Adipose tissue (tissue), 3 donors: Measurements from ENCODE around the gene CERS2. TPM values are rescaled to one million over a fixed set of nuclear protein-coding genes. Genes with fewer than 3 reads are reported as not detected.

Source experiments
- H3K27ac ChIP-seq: one replicate; pipeline ENCODE4 v1.5.1; 2013; ENCODE audit warnings: low read depth, low read length
- WGBS, 3 donors: extraction: QIAGEN DNeasy Blood & Tissue Kit; methylation state at CpG; one replicate each; pipeline ENCODE4 v1.1.7; 2013; 5-methylcytosine and 5-hydroxymethylcytosine counted together
- polyA plus RNA-seq, 3 donors: library from polyadenylated mRNA; stranded (reverse); fragments of 200-250 nt; gene quantifications; one replicate each; pipeline ENCODE4 v1.2.3, GENCODE V29; 2013
- donor health status: healthy with polysubstance abuse.
- donor health status: Bipolar disorder and iron deficiency.
- donor health status: healthy.

The CERS2 gene
- polyA plus RNA-seq, 3 donors = 86.8 to 134 (median 109) TPM

- 70 to 87% (median 80%) methylated on average over 2 of the region's 2 CpGs for WGBS, 3 donors
- no peak overlapping the region for H3K27ac ChIP-seq
Measured at GRCh38 chr1:150999926-151000325, 25.3 kb upstream of the CERS2 start.

- H3K27ac ChIP-seq = no peak overlapping the region
- 54 to 74% (median 54%) methylated on average over 17 of the region's 17 CpGs for WGBS, 3 donors
Measured at GRCh38 chr1:150999051-150999674, 24.5 kb upstream of the CERS2 start.

DNA sequence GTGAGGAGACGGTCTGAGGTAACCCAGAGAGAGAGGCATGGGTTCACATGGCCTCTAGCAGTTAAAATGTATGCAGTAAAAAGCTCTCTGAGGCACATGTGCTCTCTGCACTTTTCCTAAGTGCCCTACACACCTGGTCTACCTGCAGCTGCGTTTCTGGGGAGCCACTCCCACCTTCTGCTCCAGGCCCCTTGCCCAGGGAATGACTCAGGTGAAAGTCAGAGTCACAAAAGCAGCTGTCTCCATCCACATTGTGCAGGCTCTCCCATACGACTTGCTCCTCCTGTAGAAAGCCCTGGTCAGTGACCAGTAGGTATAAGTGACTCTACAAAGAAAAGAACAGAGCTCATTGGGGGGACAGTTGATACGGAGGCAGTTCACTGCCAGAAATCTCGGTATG lies 23.3 kb upstream of the CERS2 start:
- WGBS, 3 donors = 64 to 77% (median 66%) methylated on average over 5 of the region's 5 CpGs
- H3K27ac ChIP-seq = no peak overlapping the region

DNA sequence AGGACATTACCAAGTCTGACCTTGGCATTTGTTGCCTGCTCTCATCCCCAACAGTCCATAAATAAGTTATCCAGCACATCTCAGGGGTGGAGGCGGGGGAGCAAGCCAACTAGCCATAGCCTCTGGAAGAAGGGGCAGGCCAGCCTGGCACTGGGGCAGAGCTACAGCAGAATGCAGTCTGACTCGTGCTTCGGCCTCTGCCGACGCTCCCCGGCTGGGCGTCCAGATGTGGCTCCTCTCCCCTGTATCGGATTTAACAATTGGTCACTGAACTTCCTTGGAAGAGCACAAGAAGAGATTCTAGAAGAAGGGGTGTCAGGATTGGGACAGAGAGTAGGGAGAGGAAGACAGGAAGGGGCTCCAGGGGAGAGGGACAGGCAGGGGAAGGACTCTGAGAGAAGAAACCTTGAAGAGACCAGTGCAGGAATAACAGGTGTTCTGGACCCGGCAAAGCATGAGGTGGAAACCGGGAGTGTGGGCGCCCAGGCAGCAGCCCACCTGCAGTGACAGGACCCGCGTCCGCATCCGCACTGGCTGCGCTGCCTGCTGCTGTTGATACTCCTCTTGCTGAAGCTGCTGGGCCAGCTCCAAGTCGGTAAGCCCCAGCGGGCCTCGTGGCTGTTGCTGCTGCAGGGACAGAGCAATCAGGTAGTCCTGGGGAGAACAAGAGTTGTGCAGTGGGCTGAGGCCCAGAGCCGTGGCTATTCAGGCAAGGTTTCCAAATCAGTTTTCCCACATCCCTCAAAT lies 22.7 kb upstream of the CERS2 start:
- no peak overlapping the region for H3K27ac ChIP-seq
- 88 to 91% (median 88%) methylated on average over 17 to 20 of the region's 20 CpGs for WGBS, 3 donors

DNA sequence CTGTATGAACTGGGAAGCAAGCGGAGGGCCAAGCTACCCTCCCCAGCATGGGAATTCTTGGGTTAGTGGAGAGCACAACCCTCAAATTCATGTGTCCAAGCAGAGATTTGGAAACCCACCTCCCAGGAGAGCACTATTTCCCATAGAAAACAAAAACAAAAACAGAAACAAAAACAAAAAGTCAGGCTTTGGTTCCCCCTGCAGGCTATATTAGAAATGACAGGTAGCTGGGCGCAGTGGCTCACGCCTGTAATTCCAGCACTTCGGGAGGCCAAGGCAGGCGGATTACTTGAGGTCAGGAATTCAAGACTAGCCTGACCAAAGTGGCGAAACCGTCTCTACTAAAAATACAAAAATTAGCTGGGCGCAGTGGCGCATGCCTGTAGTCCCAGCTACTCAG lies 21.3 kb upstream of the CERS2 start:
- no peak overlapping the region for H3K27ac ChIP-seq

DNA sequence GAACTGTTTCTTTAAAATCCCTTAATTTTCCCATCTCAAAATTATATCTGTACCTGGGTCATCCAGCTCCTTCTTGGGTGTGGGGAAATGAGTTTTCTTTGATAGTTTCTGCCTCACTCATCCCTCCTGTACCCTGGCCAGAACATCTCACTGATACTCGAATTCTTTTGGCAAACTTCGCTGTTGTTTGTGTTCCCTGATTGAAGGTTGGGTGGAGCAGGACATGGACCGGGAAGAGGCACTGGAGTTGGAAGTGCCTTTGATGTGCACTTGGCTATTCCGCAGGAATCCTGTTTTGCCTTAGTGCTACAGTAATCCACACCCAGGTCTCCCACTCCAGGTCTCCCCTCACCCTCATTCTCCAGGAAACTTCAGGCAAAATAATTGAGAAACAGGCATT lies 20.8 kb upstream of the CERS2 start:
- no peak overlapping the region for H3K27ac ChIP-seq
- 37 to 58% (median 41%) methylated on average over 4 of the region's 4 CpGs for WGBS, 3 donors

More for the DNA sequence above, 21.3 kb upstream of the CERS2 start:
- 35 to 47% (median 39%) methylated on average over 9 of the region's 9 CpGs for WGBS, 3 donors

GRCh38 chr1:150994248-150994647 lies 19.6 kb upstream of the CERS2 start:
- WGBS, 3 donors = 74 to 83% (median 80%) methylated on average over 3 of the region's 3 CpGs
- H3K27ac ChIP-seq = no peak overlapping the region

GRCh38 chr1:150992626-150993025 lies 18.0 kb upstream of the CERS2 start:
- no peak overlapping the region for H3K27ac ChIP-seq
- 54 to 84% (median 78%) methylated on average over 4 of the region's 4 CpGs for WGBS, 3 donors

DNA sequence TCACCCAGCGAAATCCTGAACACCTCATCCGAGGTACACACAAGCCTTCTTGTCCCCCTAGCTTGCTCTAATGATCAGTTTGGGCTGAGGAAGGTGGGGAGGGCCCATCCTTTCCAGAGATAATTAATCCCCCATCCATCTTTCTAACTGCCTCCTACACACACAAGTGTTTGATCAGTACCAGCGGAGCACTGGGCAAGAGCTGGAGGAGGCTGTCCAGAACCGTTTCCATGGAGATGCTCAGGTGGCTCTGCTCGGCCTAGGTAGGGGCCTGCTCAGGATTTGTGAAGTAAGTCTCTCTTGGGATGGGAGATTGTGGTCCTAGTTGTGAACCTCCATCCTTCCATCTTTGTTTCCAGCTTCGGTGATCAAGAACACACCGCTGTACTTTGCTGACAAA lies 13.3 kb upstream of the CERS2 start:
- no peak overlapping the region for H3K27ac ChIP-seq
- WGBS, 3 donors = 76 to 89% (median 86%) methylated on average over 7 of the region's 7 CpGs

DNA sequence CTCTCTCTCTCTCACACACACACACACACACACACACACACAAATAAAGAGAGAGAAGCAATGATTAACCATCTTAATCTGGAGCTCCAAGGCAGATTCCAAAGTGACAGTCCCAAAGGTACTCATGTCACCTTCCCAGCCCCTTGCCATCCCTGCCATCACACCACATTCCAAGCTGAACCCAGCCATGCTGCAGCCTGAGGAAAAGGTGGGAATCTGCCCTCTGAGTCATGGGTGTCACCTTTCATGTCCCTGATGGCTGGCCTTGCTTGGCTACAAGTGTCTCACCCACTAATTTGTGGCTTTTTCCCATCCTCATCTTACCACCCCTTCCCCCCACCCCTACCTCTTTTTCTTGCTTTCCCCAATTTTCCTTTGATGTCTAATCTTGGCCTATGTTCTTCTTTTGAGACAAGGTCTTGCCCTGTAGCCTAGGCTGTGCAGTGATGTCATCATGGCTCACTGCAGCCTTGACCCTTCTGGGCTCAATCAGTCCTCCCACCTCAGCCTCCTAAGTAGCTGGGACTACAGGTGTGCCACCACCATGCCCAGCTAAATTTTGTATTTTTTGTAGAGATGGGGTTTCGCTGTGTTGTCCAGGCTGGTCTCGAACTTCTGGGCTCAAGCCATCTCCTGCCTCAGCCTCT lies 10.7 kb upstream of the CERS2 start:
- H3K27ac ChIP-seq = no peak overlapping the region
- 92 to 98% (median 96%) methylated on average over 2 of the region's 2 CpGs for WGBS, 3 donors

GRCh38 chr1:150981805-150982712 lies 7.4 kb upstream of the CERS2 start, which contains the start of gene ANXA9:
Gene ANXA9 (plus strand): TSS chr1:150982292. CDS start chr1:150983106, 814 bp downstream.
- no peak within 1 kb of the TSS for H3K27ac ChIP-seq
- 51 to 68% (median 65%) methylated on average over 12 of the region's 12 CpGs for WGBS, 3 donors

DNA sequence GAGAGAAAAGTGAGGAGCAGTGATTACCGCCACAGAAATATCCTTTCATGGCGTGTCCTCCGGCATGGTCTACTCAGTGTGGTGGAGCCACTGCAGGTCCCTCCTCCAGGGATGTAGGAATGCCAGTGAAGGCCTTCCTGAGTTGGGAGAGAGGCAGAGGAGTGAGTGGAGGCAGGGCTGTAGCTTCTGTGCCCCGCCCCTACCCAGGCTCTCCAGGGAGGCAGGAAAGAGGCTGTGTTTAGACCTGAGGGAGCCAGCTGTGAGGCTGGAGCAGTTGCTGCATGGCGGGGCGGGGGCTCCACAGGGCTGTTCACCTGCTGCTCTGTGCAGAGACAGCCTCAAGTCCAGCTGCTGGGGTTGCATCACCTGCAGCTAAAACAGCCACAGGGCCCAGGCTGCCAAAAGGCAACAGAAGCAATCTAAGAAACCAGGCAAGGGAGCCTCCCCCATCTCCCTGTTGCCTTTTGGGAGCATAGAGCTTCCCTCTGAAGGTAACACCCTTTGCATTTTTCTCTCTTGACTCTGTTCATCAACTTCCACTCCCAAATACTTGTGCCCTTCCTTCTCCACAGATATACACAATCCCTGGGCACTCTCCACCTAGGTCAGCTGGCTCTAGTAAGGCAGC lies 6.7 kb upstream of the CERS2 start:
- no peak overlapping the region for H3K27ac ChIP-seq
- WGBS, 3 donors = 73 to 84% (median 80%) methylated on average over 6 of the region's 6 CpGs

DNA sequence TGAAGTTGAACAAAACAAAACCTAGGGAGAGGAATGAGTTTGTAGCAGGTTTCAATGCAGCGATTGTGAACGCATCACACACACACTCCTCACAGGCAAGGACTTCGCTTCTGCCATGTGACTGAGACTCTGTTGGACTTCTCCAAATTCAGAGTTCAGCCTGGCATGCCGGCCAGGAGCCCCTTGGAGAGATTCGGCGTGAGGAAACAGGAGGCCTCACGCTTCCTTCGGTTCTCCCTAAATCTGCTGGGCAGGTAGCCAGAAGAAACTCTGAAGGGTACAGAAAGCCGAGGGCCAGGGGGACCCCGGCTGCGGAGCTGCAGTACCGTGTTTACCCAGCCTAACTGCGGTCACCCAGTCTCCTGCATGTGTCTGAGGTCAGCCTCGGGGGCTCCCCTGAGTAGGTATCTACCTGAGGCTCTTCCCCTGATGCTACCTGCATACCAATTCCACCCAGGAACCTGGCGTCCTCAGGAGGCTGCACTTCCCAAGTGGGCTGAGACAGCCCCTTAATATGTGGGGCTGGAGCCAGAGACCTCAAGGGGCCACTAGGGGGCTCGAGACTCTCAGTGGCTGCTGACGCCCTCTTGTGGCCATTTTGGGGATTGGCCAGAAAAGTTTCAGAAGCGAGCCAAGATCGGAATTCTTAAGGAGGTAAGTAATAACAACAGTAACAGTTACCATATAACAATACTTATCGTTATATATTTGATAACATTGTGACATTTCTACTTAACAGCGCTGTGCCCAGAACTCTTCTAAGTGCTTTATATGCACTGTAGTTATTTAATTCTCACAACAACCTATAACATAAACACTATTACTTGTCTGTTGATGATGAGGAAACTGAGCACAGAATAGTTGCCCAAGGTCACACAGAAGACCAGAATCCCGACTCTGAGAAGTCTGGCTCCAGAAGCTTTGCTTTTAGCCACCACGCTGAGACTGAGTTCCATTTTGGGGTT lies 4.7 kb upstream of the CERS2 start:
- 18 to 23% (median 18%) methylated on average over 23 of the region's 23 CpGs for WGBS, 3 donors

DNA sequence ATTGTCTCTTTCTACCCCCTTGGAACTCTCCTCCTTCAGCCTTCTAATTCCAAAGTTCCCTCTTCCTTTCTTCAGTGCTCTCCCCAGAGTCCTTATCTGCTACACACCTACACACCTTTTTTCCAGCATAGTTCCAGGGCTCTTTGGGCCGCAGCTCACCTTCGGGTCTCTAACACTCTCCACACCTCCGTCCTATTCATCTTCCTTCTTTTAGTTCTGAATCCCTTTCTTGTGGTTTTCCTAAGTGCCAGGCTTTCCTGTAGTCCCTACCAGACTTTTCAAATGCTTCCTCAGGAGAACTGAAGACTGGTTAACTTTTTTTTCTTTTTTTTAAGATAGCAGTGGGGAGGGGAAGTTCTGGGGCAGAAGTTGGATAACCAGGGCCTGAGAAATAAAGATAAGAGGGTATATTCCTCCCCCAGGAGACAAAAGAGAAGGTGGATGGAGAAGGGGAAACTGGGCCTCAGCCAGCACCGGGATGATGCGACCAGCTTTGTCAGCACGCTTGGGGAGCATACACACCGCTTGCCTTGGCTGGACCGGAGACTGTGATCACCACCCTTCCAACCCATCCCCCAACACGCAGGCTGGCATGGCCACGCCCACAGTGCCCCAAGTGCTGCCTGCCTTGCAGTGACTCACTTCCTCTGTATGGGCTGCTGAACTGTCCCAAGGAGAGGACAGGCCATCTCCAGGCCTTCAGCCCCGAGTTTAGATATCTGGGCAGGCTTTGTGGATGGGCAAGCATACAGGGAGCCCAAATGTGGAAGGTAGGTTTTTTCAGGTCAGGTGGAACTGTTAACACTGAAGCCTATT lies 2.5 kb upstream of the CERS2 start:
- H3K27ac ChIP-seq = no peak overlapping the region
- 45 to 70% (median 48%) methylated on average over 11 of the region's 11 CpGs for WGBS, 3 donors

More for the DNA sequence above, 4.7 kb upstream of the CERS2 start:
- no peak overlapping the region for H3K27ac ChIP-seq

GRCh38 chr1:150976401-150976821 lies 1.8 kb upstream of the CERS2 start:
- WGBS, 3 donors = 87 to 92% (median 90%) methylated on average over 9 of the region's 9 CpGs
- H3K27ac ChIP-seq = no peak overlapping the region
